Lower lobe of right lung (tissue), 2 donors: ENCODE data around the gene CELA2A. TPM values are rescaled to one million over a fixed set of nuclear protein-coding genes. Genes with fewer than 3 reads are reported as not detected.

ENCODE experiments used
- ATAC-seq, 2 donors: fragments of 200-7000 bp; cut with Tn5 transposase; one replicate each; pipeline ENCODE4 v1.9.1; 2020 to 2022; ENCODE audit warnings: mild to moderate bottlenecking in 2 of 2, moderate library complexity in 2 of 2
- DNase-seq: peaks from one replicate; pipeline ENCODE4 v3.0.0-alpha.2; 2020
- H3K27ac ChIP-seq: fragments of 200-600 bp; one replicate; pipeline ENCODE4 v1.8.0; 2022
- H3K27me3 ChIP-seq: fragments of 200-600 bp; one replicate; pipeline ENCODE4 v1.8.0; 2022; ENCODE audit warnings: low read depth
- H3K36me3 ChIP-seq: fragments of 200-600 bp; one replicate; pipeline ENCODE4 v1.8.0; 2022; ENCODE audit warnings: mild to moderate bottlenecking
- H3K4me1 ChIP-seq: fragments of 200-600 bp; one replicate; pipeline ENCODE4 v1.8.0; 2022
- H3K4me3 ChIP-seq: fragments of 200-600 bp; one replicate; pipeline ENCODE4 v1.8.0; 2022; ENCODE audit warnings: mild to moderate bottlenecking
- H3K9me3 ChIP-seq: fragments of 200-600 bp; one replicate; pipeline ENCODE4 v1.8.0; 2022
- intact Hi-C: fragments of 100-400 bp; cut with DNase I; formaldehyde crosslinking; loops from one replicate; pipeline ENCODE4 v1.11.0; 2022
- total RNA-seq: library from RNA; stranded (reverse); fragmentation: NEBNext Ultra II Directional; extraction: Animal tissue kit (Norgen Biotek cat#: 25700); gene quantifications from one replicate; pipeline ENCODE4 v1.2.1, GENCODE V29; 2021
- TF ChIP-seq, protein P1 (sequence below): fragments of 200-600 bp; IDR thresholded peaks from one replicate; pipeline ENCODE4 v1.8.0; 2022; ENCODE audit warnings: antibody characterized with exemption, mild to moderate bottlenecking
- donor health status: DM: no; HTN: yes; CAD: no; lungs with severe emphysema.

CELA2A gene
- total RNA-seq, 1 donor from 2014 or later = not detected

DNA sequence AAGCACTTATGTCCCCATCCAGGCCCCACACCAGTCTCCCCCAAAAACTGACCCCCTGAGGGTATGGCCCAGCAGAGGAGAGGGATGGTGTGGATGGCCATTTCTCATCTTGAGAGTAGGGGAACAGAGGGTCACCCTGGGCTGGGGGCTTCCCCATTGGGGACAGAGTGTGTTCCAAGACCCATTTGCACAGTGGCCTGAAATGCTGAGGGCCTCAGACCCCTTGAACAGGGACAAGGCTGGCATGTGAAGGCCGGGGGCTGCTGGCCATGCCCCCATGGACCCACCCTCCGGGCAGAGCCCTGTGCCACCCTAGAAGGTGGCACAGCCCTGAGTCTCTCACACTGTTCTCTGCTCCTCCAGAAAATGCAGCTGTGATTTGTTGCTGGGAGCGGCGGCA, 10.3 kb upstream of the CELA2A start:
- ATAC-seq (no peak), DNase-seq (no peak)
- intact Hi-C loops = no loop called here
- no peaks in the 10 kb centered on the region for H3K4me1 ChIP-seq
- H3K27ac ChIP-seq = no peak overlapping the region
- H3K27me3 ChIP-seq = peaks cover 5% of the 10 kb centered on the region
- TF ChIP-seq, protein P1, sequence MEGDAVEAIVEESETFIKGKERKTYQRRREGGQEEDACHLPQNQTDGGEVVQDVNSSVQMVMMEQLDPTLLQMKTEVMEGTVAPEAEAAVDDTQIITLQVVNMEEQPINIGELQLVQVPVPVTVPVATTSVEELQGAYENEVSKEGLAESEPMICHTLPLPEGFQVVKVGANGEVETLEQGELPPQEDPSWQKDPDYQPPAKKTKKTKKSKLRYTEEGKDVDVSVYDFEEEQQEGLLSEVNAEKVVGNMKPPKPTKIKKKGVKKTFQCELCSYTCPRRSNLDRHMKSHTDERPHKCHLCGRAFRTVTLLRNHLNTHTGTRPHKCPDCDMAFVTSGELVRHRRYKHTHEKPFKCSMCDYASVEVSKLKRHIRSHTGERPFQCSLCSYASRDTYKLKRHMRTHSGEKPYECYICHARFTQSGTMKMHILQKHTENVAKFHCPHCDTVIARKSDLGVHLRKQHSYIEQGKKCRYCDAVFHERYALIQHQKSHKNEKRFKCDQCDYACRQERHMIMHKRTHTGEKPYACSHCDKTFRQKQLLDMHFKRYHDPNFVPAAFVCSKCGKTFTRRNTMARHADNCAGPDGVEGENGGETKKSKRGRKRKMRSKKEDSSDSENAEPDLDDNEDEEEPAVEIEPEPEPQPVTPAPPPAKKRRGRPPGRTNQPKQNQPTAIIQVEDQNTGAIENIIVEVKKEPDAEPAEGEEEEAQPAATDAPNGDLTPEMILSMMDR = no peak
- H3K36me3 ChIP-seq = no peaks in the 10 kb centered on the region
- no peak overlapping the region for H3K4me3 ChIP-seq
- H3K9me3 ChIP-seq = no peaks in the 10 kb centered on the region

DNA sequence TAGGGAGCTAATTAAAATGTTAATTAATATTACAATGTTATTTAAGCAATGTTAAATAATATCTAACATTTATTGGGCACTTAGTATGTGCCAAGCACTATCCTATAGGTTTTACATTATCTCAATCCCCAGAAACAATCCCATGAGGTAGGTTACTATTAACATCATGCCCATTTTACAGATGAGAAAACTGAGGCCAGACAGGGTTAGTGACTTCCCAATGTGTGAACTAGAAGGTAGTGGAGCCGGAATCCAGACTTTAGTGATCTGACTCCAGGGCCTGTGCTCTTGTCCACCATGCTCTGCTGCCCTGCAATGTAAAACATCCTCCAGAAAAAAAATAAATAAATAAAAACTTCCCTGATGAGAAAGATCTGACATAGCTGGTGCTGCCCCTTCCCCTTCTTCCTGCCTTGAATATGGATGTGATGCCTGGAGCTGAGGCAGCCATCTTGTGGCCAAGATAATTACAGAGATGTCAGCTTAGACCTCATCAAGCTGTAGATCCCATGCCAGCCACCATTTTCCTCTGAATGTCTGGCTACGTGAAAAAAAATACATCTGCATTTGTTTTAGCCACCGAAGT, 7.6 kb upstream of the CELA2A start:
- ATAC-seq (no peak), DNase-seq (no peak)
- TF ChIP-seq, protein P1 = no peak
- no peaks in the 10 kb centered on the region for H3K9me3 ChIP-seq
- H3K4me3 ChIP-seq = no peak overlapping the region
- intact Hi-C loops = no loop called here
- no peak overlapping the region for H3K27ac ChIP-seq
- H3K36me3 ChIP-seq = no peaks in the 10 kb centered on the region
- no peaks in the 10 kb centered on the region for H3K4me1 ChIP-seq
- peaks cover 5% of the 10 kb centered on the region for H3K27me3 ChIP-seq

DNA sequence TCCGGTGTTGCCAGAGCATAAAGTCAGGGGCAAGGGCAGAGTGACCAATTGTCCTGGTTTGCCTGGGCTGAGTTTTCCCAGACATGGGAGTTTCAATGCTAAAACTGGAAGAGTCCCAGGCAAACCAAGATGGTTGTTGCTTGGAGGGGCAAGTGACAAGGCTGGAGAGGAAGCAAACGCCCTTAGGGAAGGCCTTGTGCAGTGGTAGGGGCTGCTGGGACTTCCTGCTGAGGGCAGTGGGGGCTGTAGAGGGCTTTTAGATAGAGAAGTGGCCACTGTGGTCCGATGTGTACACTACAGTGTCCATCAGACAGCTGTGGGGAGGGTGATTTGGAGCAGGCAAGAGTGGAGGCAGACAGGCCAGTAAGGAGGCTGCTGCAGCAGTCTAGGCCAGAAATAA, 7.0 kb upstream of the CELA2A start:
- H3K9me3 ChIP-seq = no peaks in the 10 kb centered on the region
- DNase-seq (no peak), ATAC-seq (no peak)
- H3K27me3 ChIP-seq = peaks cover 5% of the 10 kb centered on the region
- no peak overlapping the region for H3K27ac ChIP-seq
- intact Hi-C loops = no loop called here
- H3K36me3 ChIP-seq = no peaks in the 10 kb centered on the region
- TF ChIP-seq, protein P1 = no peak
- no peaks in the 10 kb centered on the region for H3K4me1 ChIP-seq
- no peak overlapping the region for H3K4me3 ChIP-seq

DNA sequence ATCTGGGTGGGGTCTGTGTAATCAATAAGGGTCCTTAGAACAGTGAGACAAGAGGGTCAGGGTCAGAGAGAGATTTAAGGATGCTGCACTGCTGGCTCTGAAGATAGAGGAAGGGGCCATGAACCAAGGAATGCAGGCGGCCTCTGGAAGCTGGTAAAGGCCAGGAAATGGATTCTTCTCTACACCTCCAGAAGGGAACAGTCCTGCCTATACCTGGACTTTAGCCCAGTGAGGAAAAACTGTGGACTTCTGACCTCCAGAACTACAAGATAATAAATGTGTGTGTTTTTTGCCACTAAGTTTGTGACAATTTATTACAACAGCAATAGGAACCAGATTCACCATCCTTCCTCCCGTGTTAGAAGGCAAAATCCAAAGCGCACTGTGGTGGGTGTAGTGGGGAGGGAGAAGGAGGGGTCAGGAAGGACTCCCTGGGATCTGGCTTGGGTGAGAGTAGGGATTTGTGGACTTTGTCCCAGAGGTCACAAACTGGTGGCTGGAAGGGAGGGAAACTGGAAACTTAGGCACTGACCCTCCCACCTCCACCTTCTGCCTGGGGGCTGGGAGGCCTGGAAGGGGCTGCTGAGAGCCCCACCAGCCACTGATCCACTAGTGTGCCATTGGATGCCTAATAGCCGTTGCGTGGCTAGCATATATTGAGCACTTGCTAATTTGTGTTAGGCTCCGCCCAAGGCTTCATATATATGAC, 5.4 kb upstream of the CELA2A start:
- no peak overlapping the region for H3K27ac ChIP-seq
- no peaks in the 10 kb centered on the region for H3K9me3 ChIP-seq
- intact Hi-C loops = no loop called here
- H3K4me3 ChIP-seq = no peak overlapping the region
- TF ChIP-seq, protein P1 = no peak
- H3K27me3 ChIP-seq = peaks cover 5% of the 10 kb centered on the region
- H3K36me3 ChIP-seq = no peaks in the 10 kb centered on the region
- no peak for ATAC-seq
- no peak for DNase-seq
- H3K4me1 ChIP-seq = no peaks in the 10 kb centered on the region

DNA sequence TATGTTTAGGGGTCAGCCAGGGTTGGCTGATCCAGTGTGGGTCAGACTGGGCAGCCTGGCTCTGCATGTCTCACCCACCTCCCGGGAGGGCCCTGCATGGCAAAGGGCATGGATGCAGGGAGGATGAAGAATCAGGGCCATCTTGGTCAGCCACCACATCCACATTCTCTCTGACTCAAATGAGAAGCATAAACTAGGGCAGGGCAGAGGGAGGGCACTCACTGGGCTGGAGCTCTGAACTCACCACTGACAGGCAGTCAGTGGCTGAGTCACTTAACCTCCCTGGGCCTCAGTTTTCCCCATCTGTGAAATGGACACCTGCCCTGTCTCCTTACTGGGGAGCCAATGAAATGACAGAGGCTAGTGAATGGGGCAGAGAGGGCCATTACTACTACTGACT, 4.3 kb upstream of the CELA2A start:
- H3K27me3 ChIP-seq = peaks cover under 1% of the 10 kb centered on the region
- H3K27ac ChIP-seq = no peak overlapping the region
- no peaks in the 10 kb centered on the region for H3K9me3 ChIP-seq
- TF ChIP-seq, protein P1 = no peak
- no peak for ATAC-seq
- no peak for DNase-seq
- intact Hi-C loops = no loop called here
- no peaks in the 10 kb centered on the region for H3K4me1 ChIP-seq
- no peak overlapping the region for H3K4me3 ChIP-seq
- no peaks in the 10 kb centered on the region for H3K36me3 ChIP-seq
